Measurements from ENCODE around the gene NDST1.

NDST1 gene

DNA sequence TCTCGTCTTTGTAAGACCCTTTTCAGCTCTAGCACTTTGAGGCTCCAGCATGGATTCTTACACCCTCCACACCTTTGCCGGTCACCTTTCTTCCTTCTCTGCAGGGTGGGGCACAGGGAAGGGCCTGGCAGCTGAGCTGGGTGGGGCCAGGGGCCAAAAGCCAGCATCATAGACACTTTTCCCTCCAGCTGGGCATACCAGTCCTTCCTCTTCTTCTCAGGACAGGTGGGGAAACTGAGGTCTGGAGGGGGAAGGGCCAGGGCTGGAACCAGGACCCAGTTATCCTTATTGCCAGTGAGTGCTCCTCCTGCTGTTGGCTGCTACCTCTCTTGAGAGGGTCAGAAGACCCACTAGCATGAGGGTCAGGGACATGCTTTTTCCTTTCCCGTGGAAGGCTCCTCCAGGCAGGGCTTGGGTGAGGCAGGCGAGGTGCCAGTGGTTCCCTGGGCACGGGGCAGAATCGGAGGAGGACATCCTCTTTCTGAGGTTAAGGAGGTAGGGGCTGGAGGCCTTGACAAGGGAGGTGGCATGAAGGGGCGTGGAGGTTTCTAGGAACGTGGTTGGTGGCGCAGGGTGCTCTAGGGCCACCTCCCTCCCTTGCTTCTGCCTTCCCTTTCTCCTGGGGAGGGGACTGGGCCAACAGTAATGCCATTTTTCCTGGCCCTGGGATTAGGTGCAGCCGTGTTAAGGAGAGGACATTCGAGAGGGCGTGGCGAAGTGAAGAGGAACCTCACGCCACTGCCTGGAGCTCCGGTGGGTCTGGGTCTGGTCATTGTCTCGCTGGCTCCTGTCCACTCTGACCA, at the start of gene NDST1:
Gene NDST1 (plus strand): TSS at position 658 of the 803 bp plus-strand sequence. CDS start 13,124 bp downstream, outside the sequence.
- FAIRE-seq (no peak), DNase-seq (ENCODE audit: insufficient read length, low spot score) (no peak)
- TF ChIP-seq, protein P1, sequence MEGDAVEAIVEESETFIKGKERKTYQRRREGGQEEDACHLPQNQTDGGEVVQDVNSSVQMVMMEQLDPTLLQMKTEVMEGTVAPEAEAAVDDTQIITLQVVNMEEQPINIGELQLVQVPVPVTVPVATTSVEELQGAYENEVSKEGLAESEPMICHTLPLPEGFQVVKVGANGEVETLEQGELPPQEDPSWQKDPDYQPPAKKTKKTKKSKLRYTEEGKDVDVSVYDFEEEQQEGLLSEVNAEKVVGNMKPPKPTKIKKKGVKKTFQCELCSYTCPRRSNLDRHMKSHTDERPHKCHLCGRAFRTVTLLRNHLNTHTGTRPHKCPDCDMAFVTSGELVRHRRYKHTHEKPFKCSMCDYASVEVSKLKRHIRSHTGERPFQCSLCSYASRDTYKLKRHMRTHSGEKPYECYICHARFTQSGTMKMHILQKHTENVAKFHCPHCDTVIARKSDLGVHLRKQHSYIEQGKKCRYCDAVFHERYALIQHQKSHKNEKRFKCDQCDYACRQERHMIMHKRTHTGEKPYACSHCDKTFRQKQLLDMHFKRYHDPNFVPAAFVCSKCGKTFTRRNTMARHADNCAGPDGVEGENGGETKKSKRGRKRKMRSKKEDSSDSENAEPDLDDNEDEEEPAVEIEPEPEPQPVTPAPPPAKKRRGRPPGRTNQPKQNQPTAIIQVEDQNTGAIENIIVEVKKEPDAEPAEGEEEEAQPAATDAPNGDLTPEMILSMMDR (IDR thresholded peaks at IDR 0.05; ENCODE audit: insufficient read depth, missing control alignments): no peak

DNA sequence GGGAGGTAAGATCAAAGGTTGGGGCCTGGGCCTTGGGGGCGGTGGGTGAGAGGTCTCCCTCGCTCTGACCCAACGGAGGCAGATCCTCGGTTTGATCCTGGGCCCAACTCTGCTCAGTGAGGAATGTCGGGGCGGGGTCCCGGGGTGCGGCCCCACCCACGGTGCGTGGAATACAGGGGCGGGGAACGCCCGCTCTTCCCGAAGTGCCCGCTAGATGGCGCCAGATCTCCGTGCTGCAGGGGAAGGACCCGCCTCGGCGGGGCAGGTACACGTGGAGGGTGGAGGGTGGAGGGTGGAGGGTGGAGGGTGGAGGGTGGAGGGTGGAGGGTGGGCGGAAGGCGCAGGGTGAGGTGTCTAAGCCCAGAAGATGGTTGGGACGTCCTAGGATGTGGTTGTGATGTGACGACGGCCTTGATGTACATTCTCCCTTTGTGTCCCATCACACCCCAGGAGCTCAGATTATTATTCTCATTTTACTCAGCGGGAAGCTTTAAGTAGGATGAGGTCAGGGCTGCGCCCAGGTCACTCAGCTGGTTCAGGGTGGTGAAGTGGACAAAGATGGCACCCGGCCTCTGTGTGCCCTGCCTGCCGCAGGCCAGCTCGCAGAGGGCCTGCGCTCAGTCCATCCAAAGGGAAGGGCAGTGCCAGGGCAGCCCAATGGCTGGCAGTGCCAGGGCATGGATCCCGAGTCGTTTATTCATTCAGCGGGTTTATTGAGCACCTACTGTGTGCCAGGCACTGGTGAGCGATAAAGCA, 49.0 kb upstream of the NDST1 start:
- TF ChIP-seq, protein P1 (IDR thresholded peaks at IDR 0.05; ENCODE audit: insufficient read depth, missing control alignments): peak; percentile 70
- peak; percentile 78 for DNase-seq (ENCODE audit: insufficient read length, low spot score)
- no peak for FAIRE-seq

DNA sequence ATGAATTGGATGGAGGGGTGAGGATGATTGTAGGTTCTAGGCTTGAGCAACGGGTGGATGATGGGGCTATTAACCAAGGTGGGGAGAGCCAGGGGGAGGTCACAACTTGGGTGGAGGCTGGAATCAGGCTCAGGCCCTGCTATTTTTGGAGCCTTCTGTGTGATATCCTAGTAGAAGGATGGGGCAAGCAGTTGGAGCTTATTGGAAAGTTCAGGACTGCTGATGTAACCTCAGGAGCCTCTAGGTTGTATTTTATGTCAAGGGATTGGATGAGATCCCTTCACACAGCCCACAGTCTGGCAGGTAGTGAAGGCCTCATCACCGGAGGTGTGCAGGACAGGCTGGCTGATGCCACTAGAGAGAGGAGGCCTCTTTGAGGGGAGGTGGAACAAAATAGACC, 47.1 kb upstream of the NDST1 start:
- no peak for FAIRE-seq
- TF ChIP-seq, protein P1 (IDR thresholded peaks at IDR 0.05; ENCODE audit: insufficient read depth, missing control alignments): no peak
- DNase-seq (ENCODE audit: insufficient read length, low spot score): no peak

DNA sequence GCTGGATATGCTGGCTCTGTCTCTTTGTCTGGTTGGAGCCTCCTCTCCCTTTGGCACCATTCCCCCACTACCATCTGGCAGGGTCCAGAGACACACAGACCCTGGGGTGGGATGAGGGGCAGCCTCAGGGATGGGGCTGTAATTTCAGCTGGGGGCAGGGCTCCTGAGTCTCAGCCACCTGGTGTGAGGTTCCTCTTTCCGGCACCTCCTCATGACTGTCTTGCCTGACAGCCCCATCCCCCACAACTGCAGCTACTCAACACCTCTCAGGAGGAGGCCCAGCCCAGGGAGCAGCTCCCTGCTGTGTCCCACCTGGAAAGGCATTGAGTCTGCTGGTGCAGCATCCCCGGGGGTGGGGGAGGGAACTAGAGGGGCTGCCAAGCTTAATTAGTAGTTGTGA, 46.7 kb upstream of the NDST1 start:
- no peak for DNase-seq (ENCODE audit: insufficient read length, low spot score)
- TF ChIP-seq, protein P1 (IDR thresholded peaks at IDR 0.05; ENCODE audit: insufficient read depth, missing control alignments): no peak
- FAIRE-seq: no peak

DNA sequence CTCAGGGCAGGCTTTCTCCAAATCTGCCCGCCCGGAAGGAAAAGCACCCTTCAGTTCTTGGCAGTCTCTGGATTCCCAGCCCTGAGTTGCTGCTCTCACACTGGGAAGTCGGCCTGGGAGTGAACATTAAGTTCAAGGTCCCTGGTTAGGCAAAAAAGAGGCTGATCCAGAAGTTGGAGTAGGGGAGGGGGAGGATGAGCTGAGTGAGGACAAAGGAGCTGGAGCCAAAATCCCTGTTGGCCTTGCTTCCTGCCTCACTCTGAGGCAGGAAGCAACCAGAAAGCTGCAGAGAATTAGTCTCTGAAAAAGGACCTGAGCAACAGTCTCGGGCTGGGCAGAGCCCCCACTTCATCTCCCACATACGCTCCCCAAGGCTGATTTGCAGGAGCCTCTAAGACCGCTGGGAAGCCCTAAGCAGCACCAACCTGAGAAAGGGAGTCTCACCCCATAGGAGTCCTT, 43.3 kb upstream of the NDST1 start:
- DNase-seq (ENCODE audit: insufficient read length, low spot score): no peak
- no peak for FAIRE-seq
- TF ChIP-seq, protein P1 (IDR thresholded peaks at IDR 0.05; ENCODE audit: insufficient read depth, missing control alignments): no peak

DNA sequence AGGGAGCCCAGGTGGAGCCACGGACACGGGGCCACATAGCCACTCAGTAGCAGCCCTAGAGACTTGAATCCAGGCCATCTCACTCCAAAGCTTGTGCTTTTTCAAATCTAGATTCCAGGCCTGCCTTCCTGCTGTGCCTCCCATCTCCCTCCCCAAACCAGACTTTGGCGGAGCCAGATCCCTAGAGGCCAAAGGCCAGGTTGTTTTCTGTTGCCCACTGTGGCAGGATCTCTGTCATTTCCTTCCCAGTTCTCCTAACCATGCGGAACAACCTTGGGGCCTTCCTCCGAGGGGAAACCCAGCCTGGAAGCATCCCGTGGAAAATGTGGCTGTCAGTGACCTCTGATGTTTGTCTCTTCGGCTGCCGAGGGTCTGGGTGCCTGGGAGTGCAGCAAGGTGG, 42.0 kb upstream of the NDST1 start:
- no peak for DNase-seq (ENCODE audit: insufficient read length, low spot score)
- TF ChIP-seq, protein P1 (IDR thresholded peaks at IDR 0.05; ENCODE audit: insufficient read depth, missing control alignments): no peak
- no peak for FAIRE-seq

All from D721Med (cell line).